ENCODE data around the gene HSD3B1.
"Not testable (repeated sequence)": the region's sequence is repeated elsewhere in the genome, so short reads cannot be mapped to it uniquely, and the experiment has no call there.

Gene HSD3B1

DNA sequence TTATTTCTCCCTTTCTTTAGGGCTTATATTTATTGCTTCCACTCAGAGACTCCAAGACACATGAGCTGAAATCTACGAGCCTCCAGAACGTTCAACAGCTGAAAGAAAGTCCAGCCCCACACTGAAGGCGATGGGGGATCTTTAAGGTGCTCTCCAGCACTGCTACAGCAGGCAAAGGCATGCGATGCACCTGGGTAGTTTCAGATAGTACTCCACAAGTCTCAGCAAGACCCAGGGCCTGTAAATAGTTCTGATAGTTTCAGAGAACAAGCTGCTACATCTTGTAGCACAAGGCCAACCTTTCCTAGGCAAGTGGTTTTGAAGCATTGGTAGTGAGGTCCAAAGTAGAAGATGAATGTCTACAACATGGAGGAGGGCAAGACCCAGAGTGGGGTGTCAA lies 2.2 kb upstream of the HSD3B1 start:
- no peak for DNase-seq

DNA sequence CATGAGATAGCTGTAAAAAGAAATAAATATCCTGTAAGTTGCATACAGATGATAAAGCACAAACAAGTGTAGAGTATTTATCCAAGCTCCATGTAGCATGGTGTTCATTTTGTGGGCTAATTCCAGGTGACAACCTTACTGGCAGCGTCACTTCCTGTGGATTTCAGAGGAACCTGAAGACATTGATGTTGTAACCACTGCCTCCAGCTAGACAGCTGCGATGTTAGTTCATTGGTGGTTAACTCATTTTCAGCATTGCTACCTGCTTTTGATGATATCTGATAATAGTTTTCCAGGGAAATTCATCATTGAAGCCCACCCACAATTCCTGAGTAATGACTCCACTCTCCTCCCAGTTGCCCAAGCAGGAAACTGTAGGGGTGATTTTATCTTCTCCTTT lies 3.0 kb downstream of the HSD3B1 start:
- DNase-seq, result no peak

GRCh38 chr1:119515221-119515620 lies 8.2 kb downstream of the HSD3B1 start:
- DNase-seq, result no peak

GRCh38 chr1:119516247-119516646 lies 9.2 kb downstream of the HSD3B1 start:
- DNase-seq, result no peak

GRCh38 chr1:119516680-119517079 lies 9.7 kb downstream of the HSD3B1 start:
- no peak for DNase-seq

DNA sequence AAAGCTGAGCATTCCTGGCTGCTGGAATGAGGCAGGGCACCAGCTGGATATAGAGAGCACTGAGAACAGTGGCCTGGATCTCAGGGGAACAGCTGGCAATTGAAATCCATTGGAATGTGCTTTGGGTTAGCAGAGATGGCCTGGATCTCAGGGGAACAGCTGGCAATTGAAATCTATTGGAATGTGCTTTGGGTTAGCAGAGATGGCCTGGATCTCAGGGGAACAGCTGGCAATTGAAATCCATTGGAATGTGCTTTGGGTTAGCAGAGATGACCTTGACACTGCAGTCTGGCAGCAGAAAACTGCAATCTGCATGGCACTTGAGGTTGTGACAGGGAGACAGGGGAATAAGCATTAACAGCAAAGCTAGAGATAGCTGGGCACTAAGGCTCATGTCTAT lies 10.7 kb downstream of the HSD3B1 start:
- not testable (repeated sequence) for DNase-seq

GRCh38 chr1:119531606-119532323 lies 24.8 kb downstream of the HSD3B1 start:
- DNase-seq, result no peak

GRCh38 chr1:119532324-119532910 lies 25.4 kb downstream of the HSD3B1 start:
- no peak for DNase-seq

DNA sequence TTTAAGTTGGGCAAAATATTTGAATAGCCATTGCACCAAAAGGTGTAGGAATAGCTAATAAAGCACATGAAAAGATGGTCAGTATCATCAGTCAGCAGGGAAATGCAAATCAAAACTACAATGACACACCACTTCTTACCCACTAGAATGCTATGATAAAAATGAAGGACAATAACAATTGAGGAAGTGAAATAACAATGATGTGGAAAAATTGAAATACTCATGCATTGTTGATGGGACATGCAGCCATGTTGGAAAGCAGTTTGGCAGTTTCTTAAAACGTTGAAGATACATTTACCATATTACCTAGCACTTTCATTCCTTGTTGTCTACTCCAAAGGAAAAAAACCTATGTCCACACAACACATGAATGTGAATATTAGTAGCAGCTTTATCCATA lies 28.4 kb downstream of the HSD3B1 start:
- no peak for DNase-seq

- DNase-seq, result no peak
These were observed 31.0 kb downstream of the HSD3B1 start for GRCh38 chr1:119537966-119538365.

GRCh38 chr1:119539636-119540035 lies 32.6 kb downstream of the HSD3B1 start:
- DNase-seq, result no peak

GRCh38 chr1:119541389-119541788 lies 34.4 kb downstream of the HSD3B1 start:
- no peak for DNase-seq

GRCh38 chr1:119542492-119542946 lies 35.5 kb downstream of the HSD3B1 start:
- no peak for DNase-seq

DNA sequence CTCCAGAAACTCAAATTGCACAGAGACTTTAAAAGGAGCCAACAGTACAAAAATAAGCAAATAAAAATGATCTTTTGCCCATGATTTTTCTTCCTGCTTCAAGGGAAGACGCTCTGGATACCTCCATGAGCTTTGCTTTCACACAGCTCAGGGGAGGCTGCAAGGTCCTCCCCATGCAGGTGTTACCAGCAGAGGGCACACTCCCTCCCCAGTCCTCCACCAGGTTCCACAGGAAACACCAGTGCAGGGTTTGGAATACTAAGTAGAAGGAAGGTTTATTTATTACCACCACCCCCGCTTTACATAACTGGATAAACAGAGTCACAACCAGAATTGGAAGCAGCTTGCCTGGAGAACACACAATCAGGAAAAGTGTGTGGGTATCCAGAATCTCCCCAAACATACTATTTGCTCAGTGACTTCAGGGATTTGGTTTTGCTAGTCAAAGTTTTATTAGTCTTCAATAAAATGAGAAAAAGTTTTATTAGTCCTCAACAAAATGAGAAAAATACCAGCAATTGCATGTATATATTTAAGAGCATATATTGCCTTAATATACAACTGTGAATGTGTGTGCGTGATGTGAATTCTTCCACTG lies 37.3 kb downstream of the HSD3B1 start:
- no peak for DNase-seq

- no peak for DNase-seq
These were observed 39.6 kb downstream of the HSD3B1 start for GRCh38 chr1:119546641-119547040.

DNA sequence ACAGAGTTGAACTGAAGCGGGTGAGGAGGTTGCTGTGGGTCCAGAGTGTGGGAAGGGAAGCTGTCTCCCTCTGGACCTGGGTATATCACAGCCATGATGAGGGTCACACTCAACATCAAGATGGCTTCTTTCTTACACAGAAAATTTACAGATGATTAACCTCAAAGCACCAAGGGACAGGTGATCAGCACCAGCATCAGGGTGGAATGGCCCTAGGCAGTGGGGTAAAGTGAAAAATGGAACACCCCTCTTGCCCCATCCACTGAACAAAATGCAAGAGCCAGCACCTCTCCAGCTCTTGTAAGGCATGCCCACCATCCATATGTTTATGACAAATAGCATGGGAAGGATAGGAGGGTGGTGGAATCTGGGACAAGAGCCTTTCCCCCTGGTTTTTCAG lies 40.3 kb downstream of the HSD3B1 start:
- DNase-seq, result no peak

GRCh38 chr1:119547805-119548204 lies 40.8 kb downstream of the HSD3B1 start:
- DNase-seq, result no peak

- no peak for DNase-seq
These were observed 42.7 kb downstream of the HSD3B1 start for GRCh38 chr1:119549719-119550132.

- DNase-seq, result no peak
These were observed 43.4 kb downstream of the HSD3B1 start for GRCh38 chr1:119550381-119550780.

DNA sequence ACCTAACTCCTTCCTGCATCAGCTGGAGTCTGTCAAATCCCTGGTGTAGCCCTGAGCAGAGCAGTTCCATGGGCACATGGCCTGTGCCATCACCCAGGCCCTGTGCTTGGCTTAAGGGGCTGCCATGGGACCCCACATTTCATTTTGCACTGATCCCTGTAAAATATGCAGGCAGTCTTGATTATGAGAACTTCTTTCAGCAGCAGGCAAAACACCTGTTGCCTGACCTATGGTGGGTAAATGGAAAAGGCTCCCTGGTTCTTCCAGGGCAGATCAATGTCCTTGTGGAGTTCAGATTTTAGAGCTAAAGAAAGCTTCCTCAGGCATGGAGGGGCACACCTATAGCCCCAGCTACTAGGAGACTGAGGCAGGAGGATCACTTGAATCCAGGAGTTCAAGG lies 44.2 kb downstream of the HSD3B1 start:
- DNase-seq, result no peak

DNA sequence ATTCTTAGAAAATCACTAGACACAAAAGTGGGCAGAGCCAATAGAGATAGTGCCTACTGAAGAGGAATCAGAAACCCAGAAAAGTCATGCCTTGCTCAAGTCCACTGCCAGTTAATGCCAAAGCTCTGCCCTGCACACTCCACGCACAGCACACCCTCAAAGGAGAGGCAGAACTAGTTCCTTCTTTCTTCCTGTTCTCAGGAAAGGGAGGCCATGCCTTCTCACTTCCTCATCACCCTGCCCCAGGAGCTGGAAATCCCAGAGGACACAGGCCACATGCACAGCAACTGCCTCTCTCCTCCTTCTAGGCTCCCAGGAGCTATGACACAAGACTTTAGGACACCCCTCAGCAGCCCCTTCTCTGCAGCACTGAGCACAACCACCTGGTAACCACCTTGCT lies 45.6 kb downstream of the HSD3B1 start:
- DNase-seq, result not testable (repeated sequence)

DNA sequence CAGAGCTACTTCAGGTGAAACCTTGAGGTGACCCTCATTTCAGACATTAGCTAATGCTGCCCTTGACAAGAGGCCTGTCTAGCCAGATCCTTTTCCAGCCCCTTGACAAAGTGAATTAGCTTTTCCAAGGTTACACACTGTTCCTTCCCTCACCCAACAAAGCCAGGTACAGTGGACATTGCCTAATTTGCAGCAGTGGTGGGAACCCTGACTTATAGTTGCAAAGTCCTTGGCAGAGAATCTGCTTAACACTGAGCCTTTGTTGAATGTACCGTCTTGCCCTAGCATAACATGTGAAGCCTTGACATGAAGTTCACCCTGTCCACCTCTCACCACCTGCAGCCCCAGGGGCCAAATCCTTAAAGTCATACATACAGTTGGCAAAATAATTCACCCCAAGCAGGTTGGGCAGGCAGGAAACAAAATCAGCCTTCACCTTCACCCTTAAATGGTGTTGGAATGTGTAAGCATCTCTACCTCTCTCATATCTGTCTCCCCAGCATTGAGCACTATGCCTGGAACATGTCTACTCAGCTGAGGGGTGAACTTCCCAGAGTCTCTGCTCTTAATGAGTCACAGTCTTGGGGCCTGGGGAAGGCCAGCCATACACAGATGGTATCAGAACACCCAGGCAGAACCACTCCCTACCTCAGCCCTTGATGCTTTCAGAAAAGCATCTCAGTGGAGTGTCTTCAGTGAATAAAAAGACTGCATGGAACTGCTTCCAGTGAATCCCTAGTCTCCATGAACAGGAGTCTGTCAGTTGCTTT lies 46.5 kb downstream of the HSD3B1 start:
- DNase-seq, result not testable (repeated sequence)

DNA sequence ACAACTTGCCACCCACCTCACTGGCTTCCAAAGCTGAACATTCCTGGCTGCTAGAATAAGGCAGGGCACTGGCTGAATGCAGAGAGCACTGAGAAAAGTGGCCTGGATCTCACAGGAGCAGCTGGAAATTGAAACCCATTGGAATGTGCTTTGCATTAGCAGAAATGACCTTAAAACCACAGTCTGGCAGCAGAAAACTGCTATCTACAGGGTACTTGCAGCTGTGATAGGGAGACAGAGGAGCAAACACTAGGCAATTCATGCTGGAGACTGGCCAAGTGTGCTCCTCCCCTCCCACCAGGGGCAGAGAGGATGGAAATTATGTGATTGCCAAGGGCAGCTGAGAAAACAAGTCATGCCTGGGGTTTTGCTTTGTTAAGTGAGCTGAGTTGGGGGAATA lies 47.2 kb downstream of the HSD3B1 start:
- no peak for DNase-seq

- DNase-seq, result no peak
These were observed 49.4 kb downstream of the HSD3B1 start for GRCh38 chr1:119556423-119556822.
